GM12878 (cell line): ENCODE results near the gene SLC29A1. TPM values are rescaled to one million over a fixed set of nuclear protein-coding genes. Genes with fewer than 3 reads are reported as not detected.

ENCODE experiments used
- ATAC-seq: fragments of 200-7000 bp; cut with Tn5 transposase; 3 replicates; pipeline ENCODE4 v1.9.1; 2020; ENCODE audit warnings: mild to moderate bottlenecking, moderate library complexity
- BruUV-seq: library from RNA; stranded (reverse); fragments of 400-500 nt; replicated peaks from 2 replicates; lab custom pipeline; 2021; lab: Mats Ljungman, UMichigan
- CTCF ChIA-PET: fragments of 300-600 bp; sonication (Branson Sonifier 250); formaldehyde crosslinking; extraction: SDS; loops from one replicate; lab custom pipeline; 2021; ENCODE audit warnings: inconsistent platforms; lab: Yijun Ruan, JAX
- POLR2A ChIA-PET: fragments of 350-600 bp; formaldehyde crosslinking; extraction: SDS; loops from one replicate; lab custom pipeline; 2021; ENCODE audit warnings: inconsistent platforms; lab: Charles Lee
- RAD21 ChIA-PET: fragments of 300-600 bp; sonication (Branson Sonifier 250); formaldehyde crosslinking; loops from one replicate; lab custom pipeline; 2023; ENCODE audit warnings: antibody characterized with exemption; ENCODE audit not compliant: unreplicated experiment; lab: Charles Lee
- SMC1A ChIA-PET: fragments of 300-600 bp; sonication (Branson Sonifier 250); formaldehyde crosslinking; loops from one replicate; lab custom pipeline; 2023; ENCODE audit not compliant: unreplicated experiment, uncharacterized antibody; lab: Charles Lee
- DNase-seq: peaks from one replicate; pipeline ENCODE4 v3.0.0-alpha.2; 2011; ENCODE audit warnings: low read depth, low spot score
- FAIRE-seq: peaks from 3 replicates; lab custom pipeline; 2011; peaks lifted over from hg19 to GRCh38; lab: Jason Lieb, UNC
- H2AFZ ChIP-seq: 2 replicates; pipeline ENCODE4 v1.6.0; 2011; ENCODE audit warnings: low read depth, low read length, control low read depth; ENCODE audit not compliant: control insufficient read depth
- H3K27ac ChIP-seq: 2 replicates; pipeline ENCODE4 v1.5.1; 2011; ENCODE audit warnings: control low read depth; ENCODE audit not compliant: control insufficient read depth, insufficient read depth
- H3K27me3 ChIP-seq, 2 experiments: replicated peaks in 1 of 2; 2 replicates each; pipeline versions ENCODE4 v1.6.0 to v1.6.1; 2011; ENCODE audit warnings: low read length in 1 of 2; ENCODE audit not compliant: control insufficient read depth in 2 of 2, insufficient read depth in 2 of 2
- H3K36me3 ChIP-seq, 2 experiments: 2 replicates each; pipeline ENCODE4 v1.5.1; 2011; ENCODE audit warnings: low read length in 1 of 2; ENCODE audit not compliant: control insufficient read depth in 2 of 2, insufficient read depth in 2 of 2
- H3K4me1 ChIP-seq: 2 replicates; pipeline ENCODE4 v1.6.1; 2011; ENCODE audit warnings: mild to moderate bottlenecking, low read length, moderate library complexity, mixed read lengths; ENCODE audit not compliant: control insufficient read depth, insufficient read depth
- H3K4me2 ChIP-seq: 2 replicates; pipeline ENCODE4 v1.6.0; 2011; ENCODE audit warnings: control low read depth; ENCODE audit not compliant: control insufficient read depth, insufficient read depth
- H3K4me3 ChIP-seq: fragments of 200-600 bp; sonication (generic); 2 replicates; pipeline ENCODE4 v1.5.1; 2016
- H3K79me2 ChIP-seq: 2 replicates; pipeline ENCODE4 v1.6.0; 2011; ENCODE audit warnings: low read length; ENCODE audit not compliant: control insufficient read depth, insufficient read depth
- H3K9ac ChIP-seq: 2 replicates; pipeline ENCODE4 v1.8.0; 2011; ENCODE audit warnings: low read length, control low read depth, mixed read lengths; ENCODE audit not compliant: control insufficient read depth, insufficient read depth
- H3K9me3 ChIP-seq: replicated peaks from 3 replicates; pipeline ENCODE4 v1.5.1; 2011; ENCODE audit warnings: mild to moderate bottlenecking, low read length; ENCODE audit not compliant: control insufficient read depth, insufficient read depth
- H4K20me1 ChIP-seq: 2 replicates; pipeline ENCODE4 v1.6.0; 2011; ENCODE audit not compliant: control insufficient read depth, insufficient read depth
- JUNB ChIP-seq: IDR thresholded peaks from 2 replicates; pipeline ENCODE4 v1.6.1; 2016; ENCODE audit warnings: antibody characterized with exemption, mild to moderate bottlenecking
- KLF5 ChIP-seq: fragments of 450-650 bp; IDR thresholded peaks from 2 replicates; pipeline ENCODE4 v1.6.1; 2014; ENCODE audit warnings: mild to moderate bottlenecking; ENCODE audit not compliant: partially characterized antibody
- TCF12 ChIP-seq: IDR thresholded peaks from 2 replicates; pipeline ENCODE4 v1.6.1; 2011; ENCODE audit warnings: low read depth, mild to moderate bottlenecking, low read length
- ZNF217 ChIP-seq: fragments of 450-650 bp; IDR thresholded peaks from 2 replicates; pipeline ENCODE4 v1.6.1; 2017; ENCODE audit warnings: antibody characterized with exemption, mild to moderate bottlenecking
- ZNF274 ChIP-seq: IDR thresholded peaks from one replicate; pipeline ENCODE4 v1.8.0; 2011; ENCODE audit not compliant: insufficient read length, insufficient read depth
- WGBS: methylation state at CpG from one replicate; pipeline ENCODE4 v1.1.6; 2016; ENCODE audit warnings: low lambda C conversion rate; ENCODE audit not compliant: insufficient replicate concordance, insufficient coverage; ENCODE audit errors: missing lambda C conversion rate; 5-methylcytosine and 5-hydroxymethylcytosine counted together
- in situ Hi-C: fragments of 300-500 bp; cut with MboI; formaldehyde crosslinking; loops from 9 replicates; pipeline ENCODE4 v1.14.3; 2018; ENCODE audit warnings: mixed read lengths
- intact Hi-C: fragments of 100-400 bp; cut with micrococcal nuclease; formaldehyde crosslinking; loops from one replicate; pipeline ENCODE4 v1.14.2; 2022; ENCODE audit not compliant: unreplicated experiment
- polyA plus RNA-seq, 11 experiments: library from polyadenylated mRNA; depleted of rRNA in 4 of 11; unstranded in 6 of 11; stranded (reverse) in 5 of 11; fragments of >200 nt; fragmentation: Nextera tagmentation in 4 of 11; fragmentation: Illumina TruSeq in 1 of 11; extraction: Ambion mirVana in 4 of 11; extraction: Trizol in 1 of 11; gene quantifications; 1 replicate in 1 of 11; 2 replicates in 10 of 11; pipeline versions ENCODE4 v1.2.1 to v1.2.3, GENCODE V29; 2011 to 2016; ENCODE audit warnings: inconsistent platforms in 2 of 11, missing spikeins in 2 of 11, low read depth in 1 of 11
- total RNA-seq, 4 experiments: library from RNA; depleted of rRNA in 3 of 4; stranded (reverse); fragments of >200 nt in 3 of 4; fragmentation: Illumina TruSeq in 1 of 4; extraction: Trizol in 1 of 4; gene quantifications; 2 replicates each; pipeline versions ENCODE4 v1.2.1 to v1.2.3, GENCODE V29; 2013 to 2021

Gene SLC29A1
- total and polyA plus RNA-seq, 10 of the 15 experiments (the other 5 are each of a cell fraction or from before 2014, with no cell fraction given) = 10.0 to 132 (median 93.4) TPM

- no peak overlapping the region for H3K4me3 ChIP-seq
- SMC1A ChIA-PET = interaction anchor here (0.6 to 3.5 kb wide), 5 partner anchors 8 to 1373 kb away, joined by 3 to 26 read pairs (median 4); no protein-coding TSS in a partner anchor
- CTCF ChIA-PET = interaction anchor here (1.2 to 6.4 kb wide), 5 partner anchors 13 to 63 kb away, joined by 3 to 117 read pairs (median 15); partner anchors contain the start of gene HSP90AB1
- H3K79me2 ChIP-seq = no peaks in the 10 kb centered on the region; the same call in 1 of the 2 replicates
- peaks cover 4 to 20% of the 10 kb centered on the region in 2 experiments; a peak in 3 of 4 replicates for H3K36me3 ChIP-seq
- FAIRE-seq (no peak), ATAC-seq (no peak)
- BruUV-seq = no TSS peak
- WGBS = 77% methylated on average over 16 of the region's 16 CpGs
- TF ChIP-seq ZNF274 = no peak
- TF ChIP-seq JUNB = no peak
- no peak for TF ChIP-seq TCF12
- TF ChIP-seq KLF5 = no peak
- no peak for TF ChIP-seq ZNF217
- TF ChIP-seq, all 136 proteins: peak for 0
- Histone ChIP-seq H3K9ac (no peak overlapping the region), H3K4me1 (peaks cover 8% of the 10 kb centered on the region), H4K20me1 (no peaks in the 10 kb centered on the region), H3K27me3 (no peaks in the 10 kb centered on the region), H3K27ac (no peak overlapping the region), H3K4me2 (no peak overlapping the region), H2AFZ (no peak overlapping the region), H3K9me3 (no peaks in the 10 kb centered on the region)
- ChIA-PET RAD21 (interaction anchor here (1.3 kb wide), 1 partner anchor 8 kb away, joined by 3 read pairs; no protein-coding TSS in a partner anchor), POLR2A (no interaction called here)
- in situ Hi-C loops = loop anchor here (10.0 kb wide), 1 partner anchor 128 kb away; no protein-coding TSS in a partner anchor
- intact Hi-C loops = no loop called here
- no peak for DNase-seq
These were observed 9.5 kb downstream of the SLC29A1 start for GRCh38 chr6:44232676-44233566.
